Measurements from ENCODE around the gene CCDC141. TPM values are rescaled to one million over a fixed set of nuclear protein-coding genes. Genes with fewer than 3 reads are reported as not detected.

CCDC141 gene
- total and polyA plus RNA-seq, 12 donors: 5.2 to 379 (median 224) TPM

DNA sequence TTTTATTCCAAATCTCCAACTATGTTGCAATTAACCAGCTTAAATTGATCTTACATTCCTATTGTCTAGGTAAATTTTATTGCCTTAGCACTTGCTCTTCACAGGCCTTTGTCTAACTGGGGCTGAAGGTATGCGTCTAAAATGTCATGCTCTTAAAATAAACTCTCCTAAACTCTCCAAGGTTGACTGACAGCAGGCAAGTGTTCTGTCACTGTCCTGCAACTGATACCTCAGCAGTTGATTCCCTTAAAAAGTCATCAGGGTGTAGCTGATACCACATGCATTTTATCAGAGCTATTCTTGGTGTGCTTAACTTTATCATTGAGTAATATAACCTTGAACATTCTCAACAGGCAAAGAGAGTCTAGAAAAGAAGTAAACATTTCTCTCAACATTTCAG, 243.4 kb downstream of the CCDC141 start:
- ATAC-seq: peak; percentile 68 to 85 (median 82)
- 60 to 70% methylated on average over 1 of the region's 1 CpG for WGBS, 2 donors
- Histone ChIP-seq H3K27me3 (no peaks in the 10 kb centered on the region), H3K9me3 (no peaks in the 10 kb centered on the region), H3K27ac (peak overlapping the region; percentile 80 to 97 (median 91)), H3K4me3 (peak overlapping the region in 9 of 10 donors; percentile 37 to 62 (median 47)), H3K4me1 (peaks cover 0 to 7% (median 0%) of the 10 kb centered on the region in 9 donors), H3K36me3 (peaks cover 0 to 32% (median 8%) of the 10 kb centered on the region in 9 donors)
- peak in 1 of 2 donors; percentile 35 for DNase-seq
- intact Hi-C loops (cut with DNase I): loop anchor here in 2 of 10 donors (5.0 to 10.0 kb wide), 2 partner anchors 56 to 58 kb away; no protein-coding TSS in a partner anchor
- TF ChIP-seq, protein P1, sequence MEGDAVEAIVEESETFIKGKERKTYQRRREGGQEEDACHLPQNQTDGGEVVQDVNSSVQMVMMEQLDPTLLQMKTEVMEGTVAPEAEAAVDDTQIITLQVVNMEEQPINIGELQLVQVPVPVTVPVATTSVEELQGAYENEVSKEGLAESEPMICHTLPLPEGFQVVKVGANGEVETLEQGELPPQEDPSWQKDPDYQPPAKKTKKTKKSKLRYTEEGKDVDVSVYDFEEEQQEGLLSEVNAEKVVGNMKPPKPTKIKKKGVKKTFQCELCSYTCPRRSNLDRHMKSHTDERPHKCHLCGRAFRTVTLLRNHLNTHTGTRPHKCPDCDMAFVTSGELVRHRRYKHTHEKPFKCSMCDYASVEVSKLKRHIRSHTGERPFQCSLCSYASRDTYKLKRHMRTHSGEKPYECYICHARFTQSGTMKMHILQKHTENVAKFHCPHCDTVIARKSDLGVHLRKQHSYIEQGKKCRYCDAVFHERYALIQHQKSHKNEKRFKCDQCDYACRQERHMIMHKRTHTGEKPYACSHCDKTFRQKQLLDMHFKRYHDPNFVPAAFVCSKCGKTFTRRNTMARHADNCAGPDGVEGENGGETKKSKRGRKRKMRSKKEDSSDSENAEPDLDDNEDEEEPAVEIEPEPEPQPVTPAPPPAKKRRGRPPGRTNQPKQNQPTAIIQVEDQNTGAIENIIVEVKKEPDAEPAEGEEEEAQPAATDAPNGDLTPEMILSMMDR (IDR thresholded peaks at IDR 0.05): no peak

DNA sequence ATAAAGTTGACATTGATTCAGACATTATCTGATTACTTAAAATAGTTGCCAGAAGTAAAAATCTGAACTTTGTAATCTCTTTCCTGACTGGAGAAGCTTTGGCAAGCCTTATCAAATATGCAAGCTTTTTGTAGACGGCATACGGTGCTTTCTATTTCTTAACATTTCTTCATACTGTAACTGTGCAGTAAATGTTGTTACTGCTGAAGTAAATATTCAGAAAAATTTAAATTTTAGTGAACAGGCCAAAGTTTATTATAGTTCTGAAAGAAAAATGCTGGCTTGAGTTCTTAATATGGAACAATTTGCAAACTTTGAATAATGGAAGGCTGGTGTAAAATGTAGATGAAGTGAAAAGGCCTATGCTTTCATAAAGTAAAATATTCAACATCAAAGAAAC, 244.5 kb downstream of the CCDC141 start:
- TF ChIP-seq, protein P1 (IDR thresholded peaks at IDR 0.05): no peak
- ATAC-seq: no peak
- peaks cover 0 to 43% (median 12%) of the 10 kb centered on the region in 9 donors for H3K36me3 ChIP-seq
- H3K9me3 ChIP-seq: no peaks in the 10 kb centered on the region
- 21 to 26% methylated on average over 2 of the region's 2 CpGs for WGBS, 2 donors
- H3K4me1 ChIP-seq: no peaks in the 10 kb centered on the region
- H3K27me3 ChIP-seq: no peaks in the 10 kb centered on the region
- peak overlapping the region; percentile 14 to 62 (median 46) for H3K4me3 ChIP-seq
- intact Hi-C loops (cut with DNase I): loop anchor here in 3 of 10 donors (2.0 to 10.0 kb wide), 3 partner anchors 57 to 59 kb away; no protein-coding TSS in a partner anchor
- H3K27ac ChIP-seq: peak overlapping the region in 9 of 10 donors; percentile 70 to 95 (median 90)
- DNase-seq: no peak

DNA sequence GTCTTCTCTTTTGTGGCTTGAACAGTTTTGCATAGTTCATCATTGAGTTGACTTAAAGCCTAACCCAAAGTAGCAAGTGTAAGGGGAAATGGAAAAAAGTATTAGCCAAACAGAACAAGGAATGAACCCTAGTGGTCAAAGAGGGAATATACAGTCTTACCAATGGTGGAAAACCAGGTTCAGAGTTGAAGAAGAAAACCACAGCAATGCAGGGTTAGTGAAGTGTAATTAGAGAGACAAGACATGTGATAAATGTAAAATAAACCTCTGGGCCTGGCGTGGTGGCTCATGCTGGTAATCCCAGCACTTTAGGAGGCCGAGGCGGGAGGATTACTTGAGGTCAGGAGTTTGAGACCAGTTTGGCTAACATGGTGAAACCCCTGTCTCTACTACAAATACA, 245.1 kb downstream of the CCDC141 start:
- WGBS, 2 donors: 53 to 64% methylated on average over 3 of the region's 3 CpGs

DNA sequence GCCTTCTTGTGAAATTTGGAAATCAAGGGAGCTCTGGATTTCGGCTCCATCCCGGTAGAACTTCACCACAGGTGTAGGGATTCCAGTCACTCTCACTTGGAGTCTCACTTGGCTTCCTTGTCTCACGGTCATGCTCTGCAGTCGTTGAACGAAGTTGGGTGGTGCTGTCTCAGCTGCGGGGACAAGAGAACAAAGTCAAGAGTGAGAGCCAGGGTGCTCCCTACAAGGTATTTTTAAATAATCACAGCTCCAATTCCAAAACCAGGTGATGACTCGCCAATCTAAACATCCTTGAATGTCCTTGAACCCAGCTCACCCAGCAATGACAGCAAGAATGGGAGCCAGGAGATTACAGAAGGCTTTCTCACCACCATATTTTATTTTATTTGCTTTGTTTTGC, 249.4 kb downstream of the CCDC141 start:
- TF ChIP-seq, protein P1 (IDR thresholded peaks at IDR 0.05): no peak
- ATAC-seq (peak; percentile 27 to 72 (median 62)), DNase-seq (peak in 1 of 2 donors; percentile 44)
- H3K27me3 ChIP-seq: no peaks in the 10 kb centered on the region
- H3K27ac ChIP-seq: peak overlapping the region; percentile 46 to 95 (median 83)
- peaks cover 0 to 91% (median 22%) of the 10 kb centered on the region in 9 donors for H3K36me3 ChIP-seq
- H3K4me1 ChIP-seq: peaks cover 0 to 28% (median 0%) of the 10 kb centered on the region in 9 donors
- WGBS, 2 donors: 57 to 72% methylated on average over 7 of the region's 7 CpGs
- H3K4me3 ChIP-seq: peak overlapping the region in 8 of 10 donors; percentile 2 to 62 (median 51)
- H3K9me3 ChIP-seq: peaks cover 0 to 8% (median 0%) of the 10 kb centered on the region in 11 donors
- intact Hi-C loops (cut with DNase I): loop anchor here in 2 of 10 donors (5.0 to 10.0 kb wide), 2 partner anchors 62 to 64 kb away; no protein-coding TSS in a partner anchor

More for the DNA sequence above, 245.1 kb downstream of the CCDC141 start:
- TF ChIP-seq, protein P1 (IDR thresholded peaks at IDR 0.05): peak; percentile 25 to 63 (median 54)
- Histone ChIP-seq H3K4me3 (peak overlapping the region; percentile 14 to 62 (median 46)), H3K27me3 (no peaks in the 10 kb centered on the region), H3K9me3 (no peaks in the 10 kb centered on the region), H3K36me3 (peaks cover 0 to 49% (median 12%) of the 10 kb centered on the region in 9 donors), H3K27ac (peak overlapping the region in 9 of 10 donors; percentile 41 to 95 (median 90)), H3K4me1 (peaks cover 0 to 4% (median 0%) of the 10 kb centered on the region in 9 donors)
- DNase-seq: no peak
- ATAC-seq: peak in 4 of 8 donors; percentile 2 to 21 (median 8)
- intact Hi-C loops (cut with DNase I): loop anchor here in 4 of 10 donors (2.0 to 10.0 kb wide), 3 partner anchors 58 to 60 kb away; no protein-coding TSS in a partner anchor
